ENCODE data around the gene THRAP3. TPM values are rescaled to one million over a fixed set of nuclear protein-coding genes. Genes with fewer than 3 reads are reported as not detected.

The THRAP3 gene
- total and polyA plus RNA-seq, 12 donors: 22.8 to 109 (median 98.9) TPM

DNA sequence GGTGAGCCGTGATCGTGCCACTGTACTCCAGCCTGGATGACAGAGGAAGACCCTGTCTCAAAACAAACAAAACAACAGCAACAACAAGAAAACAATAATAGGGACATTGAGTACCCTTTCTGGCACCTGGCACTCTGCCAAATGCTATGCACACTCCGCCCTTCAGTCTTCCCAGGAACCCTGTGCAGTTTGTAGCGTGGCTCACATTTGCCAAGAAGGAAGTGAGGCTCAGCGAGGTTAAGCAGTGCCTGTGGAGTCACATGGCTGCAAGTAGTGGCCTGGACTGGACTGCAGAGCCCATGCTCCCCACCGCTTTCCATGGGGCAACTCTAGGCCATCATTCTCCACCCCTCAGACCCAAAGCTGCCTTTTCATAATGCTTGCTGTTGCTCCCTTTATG, 104.5 kb downstream of the THRAP3 start:
- 56 to 70% methylated on average over 6 of the region's 6 CpGs for WGBS, 2 donors
- TF ChIP-seq, protein P1, sequence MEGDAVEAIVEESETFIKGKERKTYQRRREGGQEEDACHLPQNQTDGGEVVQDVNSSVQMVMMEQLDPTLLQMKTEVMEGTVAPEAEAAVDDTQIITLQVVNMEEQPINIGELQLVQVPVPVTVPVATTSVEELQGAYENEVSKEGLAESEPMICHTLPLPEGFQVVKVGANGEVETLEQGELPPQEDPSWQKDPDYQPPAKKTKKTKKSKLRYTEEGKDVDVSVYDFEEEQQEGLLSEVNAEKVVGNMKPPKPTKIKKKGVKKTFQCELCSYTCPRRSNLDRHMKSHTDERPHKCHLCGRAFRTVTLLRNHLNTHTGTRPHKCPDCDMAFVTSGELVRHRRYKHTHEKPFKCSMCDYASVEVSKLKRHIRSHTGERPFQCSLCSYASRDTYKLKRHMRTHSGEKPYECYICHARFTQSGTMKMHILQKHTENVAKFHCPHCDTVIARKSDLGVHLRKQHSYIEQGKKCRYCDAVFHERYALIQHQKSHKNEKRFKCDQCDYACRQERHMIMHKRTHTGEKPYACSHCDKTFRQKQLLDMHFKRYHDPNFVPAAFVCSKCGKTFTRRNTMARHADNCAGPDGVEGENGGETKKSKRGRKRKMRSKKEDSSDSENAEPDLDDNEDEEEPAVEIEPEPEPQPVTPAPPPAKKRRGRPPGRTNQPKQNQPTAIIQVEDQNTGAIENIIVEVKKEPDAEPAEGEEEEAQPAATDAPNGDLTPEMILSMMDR (IDR thresholded peaks at IDR 0.05): no peak
- H3K4me1 ChIP-seq: peaks cover 7 to 34% (median 24%) of the 10 kb centered on the region in 9 donors
- intact Hi-C loops (cut with DNase I): loop anchor here in 3 of 10 donors (5.0 kb wide), 1 partner anchor 39 kb away; no protein-coding TSS in a partner anchor
- H3K36me3 ChIP-seq: no peaks in the 10 kb centered on the region
- no peak overlapping the region for H3K27ac ChIP-seq
- ATAC-seq (peak in 6 of 8 donors; percentile 44 to 66 (median 61)), DNase-seq (no peak)
- H3K4me3 ChIP-seq: no peak overlapping the region
- H3K9me3 ChIP-seq: no peaks in the 10 kb centered on the region
- H3K27me3 ChIP-seq: no peaks in the 10 kb centered on the region

DNA sequence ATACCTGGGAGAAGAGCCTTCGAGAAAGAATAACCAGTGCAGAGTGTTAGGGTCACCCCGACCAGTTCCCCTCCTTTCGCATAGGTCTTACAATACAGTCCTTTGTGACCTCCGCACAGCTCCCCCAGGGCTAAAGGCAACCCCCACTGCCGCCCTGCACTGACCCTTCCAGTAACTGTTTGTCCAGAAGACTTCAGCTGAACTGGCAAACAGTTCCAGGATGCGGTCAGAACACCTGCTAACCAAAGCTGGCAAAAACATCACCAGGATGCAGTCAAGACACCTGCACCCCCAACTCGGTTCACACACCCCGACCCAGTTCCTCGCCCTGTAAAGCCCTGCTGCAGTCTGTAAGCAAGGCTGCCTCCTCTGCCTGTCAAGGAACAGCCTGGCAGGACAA, 105.6 kb downstream of the THRAP3 start:
- Histone ChIP-seq H3K9me3 (no peaks in the 10 kb centered on the region), H3K4me3 (no peak overlapping the region), H3K27me3 (no peaks in the 10 kb centered on the region), H3K4me1 (peaks cover 0 to 23% (median 13%) of the 10 kb centered on the region in 9 donors), H3K27ac (no peak overlapping the region), H3K36me3 (no peaks in the 10 kb centered on the region)
- DNase-seq: no peak
- intact Hi-C loops (cut with DNase I): loop anchor here in 3 of 10 donors (5.0 kb wide), 1 partner anchor 37 kb away; no protein-coding TSS in a partner anchor
- ATAC-seq: no peak
- TF ChIP-seq, protein P1 (IDR thresholded peaks at IDR 0.05): no peak
- WGBS, 2 donors: 75 to 87% methylated on average over 9 of the region's 9 CpGs

DNA sequence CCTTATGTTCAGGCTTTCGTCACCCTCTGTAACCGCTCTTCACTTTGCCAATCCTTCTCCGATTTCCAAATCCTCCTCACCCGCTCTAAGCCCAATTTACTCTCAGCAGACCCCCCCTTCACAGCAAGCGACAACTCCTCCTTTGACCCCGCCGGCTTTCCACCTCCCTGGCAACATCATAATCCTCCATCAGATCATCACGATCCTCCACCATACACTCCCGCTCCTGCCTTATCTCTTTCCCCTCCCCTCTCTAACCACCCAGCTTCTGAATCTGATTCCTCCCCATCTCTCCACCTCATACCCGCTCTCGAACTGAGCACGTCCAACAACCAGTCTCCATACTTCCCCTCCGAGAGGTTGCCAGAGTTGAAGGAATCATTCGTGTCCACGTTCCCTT, 106.7 kb downstream of the THRAP3 start:
- 92 to 94% methylated on average over 15 of the region's 15 CpGs for WGBS, 2 donors
- ATAC-seq: no peak

DNA sequence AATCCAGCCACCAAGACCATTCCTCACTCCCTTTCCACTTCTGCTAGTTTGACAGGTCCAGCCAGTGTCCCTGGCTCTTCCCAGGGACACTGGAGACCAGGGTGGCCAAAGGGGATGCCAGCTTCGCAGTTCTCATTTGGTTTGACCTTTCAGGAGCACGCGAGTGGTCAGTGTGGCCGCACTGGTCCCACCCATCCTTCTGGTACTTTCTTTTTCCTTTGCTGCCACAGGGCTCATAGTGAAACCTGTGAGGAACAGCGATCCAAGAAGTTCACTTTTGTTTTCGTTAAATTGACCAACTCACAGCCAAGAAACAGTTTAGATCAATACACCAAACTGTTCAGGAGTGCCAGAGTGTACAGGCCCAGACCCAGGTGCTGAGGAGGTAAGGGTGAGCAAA, 113.6 kb downstream of the THRAP3 start:
- TF ChIP-seq, protein P1 (IDR thresholded peaks at IDR 0.05): no peak
- Histone ChIP-seq H3K36me3 (peaks cover 0 to 37% (median 12%) of the 10 kb centered on the region in 9 donors), H3K27me3 (no peaks in the 10 kb centered on the region), H3K4me1 (peaks cover 2 to 33% (median 26%) of the 10 kb centered on the region in 9 donors), H3K9me3 (no peaks in the 10 kb centered on the region), H3K4me3 (no peak overlapping the region), H3K27ac (peak overlapping the region in 6 of 10 donors; percentile 39 to 76 (median 69))
- ATAC-seq (no peak), DNase-seq (no peak)
- 76 to 87% methylated on average over 6 of the region's 6 CpGs for WGBS, 2 donors
- intact Hi-C loops (cut with DNase I): no loop called here

More for the DNA sequence above, 106.7 kb downstream of the THRAP3 start:
- DNase-seq: no peak
- peaks cover 0 to 18% (median 13%) of the 10 kb centered on the region in 9 donors for H3K4me1 ChIP-seq
- H3K4me3 ChIP-seq: no peak overlapping the region
- H3K36me3 ChIP-seq: no peaks in the 10 kb centered on the region
- H3K9me3 ChIP-seq: no peaks in the 10 kb centered on the region
- TF ChIP-seq, protein P1 (IDR thresholded peaks at IDR 0.05): no peak
- intact Hi-C loops (cut with DNase I): no loop called here
- no peaks in the 10 kb centered on the region for H3K27me3 ChIP-seq
- H3K27ac ChIP-seq: no peak overlapping the region
